ENCODE results near the gene CHIT1. TPM values are rescaled to one million over a fixed set of nuclear protein-coding genes. Genes with fewer than 3 reads are reported as not detected.
A peak's percentile ranks its signal among the peaks of the same experiment; 100 is the strongest.

Gene CHIT1
- total and polyA plus RNA-seq, 9 of the 15 experiments (the other 6 are each of a cell fraction or from before 2014, with no cell fraction given): not detected

GRCh38 chr1:203185585-203185984 lies 43.9 kb downstream of the CHIT1 start:
- Histone ChIP-seq H2AFZ (ENCODE audit: low read depth, low read length) (no peak overlapping the region), H3K9me1 (ENCODE audit: control insufficient read depth, insufficient read depth, low read length) (no peaks in the 10 kb centered on the region), H3K9me3 (replicated peaks; ENCODE audit: control insufficient read depth, insufficient read depth, low read depth, low read length) (no peaks in the 10 kb centered on the region), H3K4me1 (replicated peaks in 1 of 2; ENCODE audit: control insufficient read depth in 2 of 2, insufficient read depth in 2 of 2, low read length in 2 of 2) (no peaks in the 10 kb centered on the region), H3K9ac (ENCODE audit: insufficient read depth in 1 of 2, low read depth in 2 of 2, low read length in 2 of 2) (no peak overlapping the region), H3K4me2 (ENCODE audit: insufficient read depth, low read length) (no peak overlapping the region), H3K36me3 (ENCODE audit: control insufficient read depth, insufficient read depth, low read length) (no peaks in the 10 kb centered on the region), H3K79me2 (ENCODE audit: control insufficient read depth, insufficient read depth, low read length) (no peaks in the 10 kb centered on the region), H3K27me3 (ENCODE audit: control insufficient read depth in 2 of 2, insufficient read depth in 2 of 2, low read length in 2 of 2) (peaks cover 26 to 49% of the 10 kb centered on the region in 2 experiments), H3K27ac (ENCODE audit: extremely low read depth, low read depth, low read length) (no peak overlapping the region), H3K4me3 (no peak overlapping the region), H4K20me1 (replicated peaks; ENCODE audit: control insufficient read depth, insufficient read depth, low read length) (peaks cover 13% of the 10 kb centered on the region)
- intact Hi-C loops (cut with micrococcal nuclease): no loop called here
- no TSS peak for BruUV-seq (replicated peaks)
- ChIA-PET POLR2A (interaction anchor here (0.6 to 1.3 kb wide), 4 partner anchors 47 to 611 kb away, joined by 3 to 4 read pairs (median 3); no protein-coding TSS in a partner anchor), CTCF (ENCODE audit: low intra/inter-chr PET ratio) (no interaction called here)
- 2% methylated on average over 4 of the region's 4 CpGs for WGBS (ENCODE audit: insufficient coverage, low coverage, missing lambda C conversion rate)
- peak; percentile 32 for TF ChIP-seq ZFP36 (IDR thresholded peaks at IDR 0.05; ENCODE audit: low read depth, low read length, partially characterized antibody)
- no peak for TF ChIP-seq HDAC8 (tag; IDR thresholded peaks at IDR 0.05)
- DNase-seq (ENCODE audit: extremely low read depth in 1 of 4, low spot score in 3 of 4): no peak
- in situ Hi-C loops (cut with MboI): no loop called here
- no peak for FAIRE-seq
- ATAC-seq: no peak

- peaks cover 13% of the 10 kb centered on the region for H4K20me1 ChIP-seq (replicated peaks; ENCODE audit: control insufficient read depth, insufficient read depth, low read length)
- no peaks in the 10 kb centered on the region for H3K36me3 ChIP-seq (ENCODE audit: control insufficient read depth, insufficient read depth, low read length)
- ChIA-PET CTCF (ENCODE audit: low intra/inter-chr PET ratio) (no interaction called here), POLR2A (interaction anchor here (1.0 to 1.3 kb wide), 2 partner anchors 46 to 101 kb away, joined by 3 to 4 read pairs; no protein-coding TSS in a partner anchor)
- no peaks in the 10 kb centered on the region for H3K4me1 ChIP-seq (replicated peaks in 1 of 2; ENCODE audit: control insufficient read depth in 2 of 2, insufficient read depth in 2 of 2, low read length in 2 of 2)
- H3K27ac ChIP-seq (ENCODE audit: extremely low read depth, low read depth, low read length): no peak overlapping the region
- no peak overlapping the region for H3K4me2 ChIP-seq (ENCODE audit: insufficient read depth, low read length)
- H3K9me3 ChIP-seq (replicated peaks; ENCODE audit: control insufficient read depth, insufficient read depth, low read depth, low read length): no peaks in the 10 kb centered on the region
- H3K27me3 ChIP-seq (ENCODE audit: control insufficient read depth in 2 of 2, insufficient read depth in 2 of 2, low read length in 2 of 2): peaks cover 26 to 54% of the 10 kb centered on the region in 2 experiments
- H3K4me3 ChIP-seq: no peak overlapping the region
- ATAC-seq (no peak), DNase-seq (ENCODE audit: extremely low read depth in 1 of 4, low spot score in 3 of 4) (no peak), FAIRE-seq (no peak)
- no peak for TF ChIP-seq RB1 (IDR thresholded peaks at IDR 0.05; ENCODE audit: low read depth)
- intact Hi-C loops (cut with micrococcal nuclease): no loop called here
- no peaks in the 10 kb centered on the region for H3K9me1 ChIP-seq (ENCODE audit: control insufficient read depth, insufficient read depth, low read length)
- H3K9ac ChIP-seq (ENCODE audit: insufficient read depth in 1 of 2, low read depth in 2 of 2, low read length in 2 of 2): no peak overlapping the region
- BruUV-seq (replicated peaks): no TSS peak
- no peaks in the 10 kb centered on the region for H3K79me2 ChIP-seq (ENCODE audit: control insufficient read depth, insufficient read depth, low read length)
- in situ Hi-C loops (cut with MboI): no loop called here
- H2AFZ ChIP-seq (ENCODE audit: low read depth, low read length): no peak overlapping the region
- 0% methylated on average over 10 of the region's 10 CpGs for WGBS (ENCODE audit: insufficient coverage, low coverage, missing lambda C conversion rate)
These were observed 44.4 kb downstream of the CHIT1 start for GRCh38 chr1:203185061-203185461.
